ENCODE results near the gene ZBTB21.

ZBTB21 gene

GRCh38 chr21:42027822-42028765 lies 17.9 kb upstream of the ZBTB21 start:
- Mint-ChIP-seq H3K4me3 (no peak overlapping the region), H3K4me1 (peaks cover 43% of the 10 kb centered on the region), H3K27ac (peak overlapping the region; percentile 17), H3K27me3 (ENCODE audit: low read depth, poor library complexity) (peaks cover 16% of the 10 kb centered on the region), H3K36me3 (ENCODE audit: low read depth) (no peaks in the 10 kb centered on the region), H3K9me3 (no peaks in the 10 kb centered on the region)
- TF ChIP-seq CTCF (IDR thresholded peaks at IDR 0.05): no peak
- DNase-seq: no peak

GRCh38 chr21:42027085-42027821 lies 17.1 kb upstream of the ZBTB21 start:
- no peaks in the 10 kb centered on the region for H3K9me3 Mint-ChIP-seq
- H3K4me1 Mint-ChIP-seq: peaks cover 46% of the 10 kb centered on the region
- no peaks in the 10 kb centered on the region for H3K36me3 Mint-ChIP-seq (ENCODE audit: low read depth)
- H3K4me3 Mint-ChIP-seq: peak overlapping the region; percentile 22
- H3K27ac Mint-ChIP-seq: peak overlapping the region; percentile 93
- no peak for DNase-seq
- H3K27me3 Mint-ChIP-seq (ENCODE audit: low read depth, poor library complexity): peaks cover 16% of the 10 kb centered on the region
- TF ChIP-seq CTCF (IDR thresholded peaks at IDR 0.05): no peak

GRCh38 chr21:42026082-42026435 lies 15.9 kb upstream of the ZBTB21 start:
- no peak for DNase-seq
- no peak for TF ChIP-seq CTCF (IDR thresholded peaks at IDR 0.05)
- Mint-ChIP-seq H3K27ac (no peak overlapping the region), H3K36me3 (ENCODE audit: low read depth) (no peaks in the 10 kb centered on the region), H3K27me3 (ENCODE audit: low read depth, poor library complexity) (peaks cover 22% of the 10 kb centered on the region), H3K9me3 (no peaks in the 10 kb centered on the region), H3K4me1 (peaks cover 58% of the 10 kb centered on the region), H3K4me3 (no peak overlapping the region)

GRCh38 chr21:42025376-42026081 lies 15.4 kb upstream of the ZBTB21 start:
- DNase-seq: no peak
- Mint-ChIP-seq H3K27me3 (ENCODE audit: low read depth, poor library complexity) (peaks cover 25% of the 10 kb centered on the region), H3K4me3 (no peak overlapping the region), H3K36me3 (ENCODE audit: low read depth) (no peaks in the 10 kb centered on the region), H3K4me1 (peaks cover 63% of the 10 kb centered on the region), H3K9me3 (no peaks in the 10 kb centered on the region), H3K27ac (no peak overlapping the region)
- TF ChIP-seq CTCF (IDR thresholded peaks at IDR 0.05): no peak

GRCh38 chr21:42022906-42023305 lies 12.7 kb upstream of the ZBTB21 start:
- Mint-ChIP-seq H3K27me3 (ENCODE audit: low read depth, poor library complexity) (peaks cover 21% of the 10 kb centered on the region), H3K4me1 (peaks cover 66% of the 10 kb centered on the region), H3K4me3 (no peak overlapping the region), H3K27ac (no peak overlapping the region), H3K9me3 (no peaks in the 10 kb centered on the region), H3K36me3 (ENCODE audit: low read depth) (no peaks in the 10 kb centered on the region)
- TF ChIP-seq CTCF (IDR thresholded peaks at IDR 0.05): no peak
- no peak for DNase-seq

All from nephron progenitor cell (in vitro differentiated cells).